ENCODE data around the gene SYT7. TPM values are rescaled to one million over a fixed set of nuclear protein-coding genes. Genes with fewer than 3 reads are reported as not detected.

The SYT7 gene
- total RNA-seq, 1 donor from 2014 or later = not detected

DNA sequence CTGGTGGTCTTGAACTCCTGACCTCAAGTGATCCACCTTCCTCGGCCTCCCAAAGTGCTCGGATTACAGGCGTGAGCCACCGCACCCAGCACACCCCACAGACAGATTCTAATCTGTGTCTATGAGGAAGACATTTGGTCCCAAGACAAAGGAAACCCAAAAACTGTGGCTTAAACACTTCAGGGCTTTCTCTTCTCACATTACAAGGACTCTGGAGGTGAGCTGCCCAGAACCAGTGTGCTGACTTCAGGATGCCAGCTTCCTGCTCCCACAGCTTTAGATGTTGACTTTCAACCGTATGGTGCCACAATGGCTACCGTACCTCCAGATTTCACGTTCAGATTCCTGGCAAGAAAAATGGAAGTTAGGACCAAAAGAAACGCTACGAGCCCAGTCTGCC is 32.2 kb upstream of the SYT7 start:
- Mint-ChIP-seq H3K4me1 (no peaks in the 10 kb centered on the region), H3K27me3 (peaks cover 25% of the 10 kb centered on the region), H3K36me3 (ENCODE audit: low read depth) (no peaks in the 10 kb centered on the region), H3K4me3 (no peak overlapping the region), H3K9me3 (no peaks in the 10 kb centered on the region), H3K27ac (no peak overlapping the region)
- TF ChIP-seq, protein P1, sequence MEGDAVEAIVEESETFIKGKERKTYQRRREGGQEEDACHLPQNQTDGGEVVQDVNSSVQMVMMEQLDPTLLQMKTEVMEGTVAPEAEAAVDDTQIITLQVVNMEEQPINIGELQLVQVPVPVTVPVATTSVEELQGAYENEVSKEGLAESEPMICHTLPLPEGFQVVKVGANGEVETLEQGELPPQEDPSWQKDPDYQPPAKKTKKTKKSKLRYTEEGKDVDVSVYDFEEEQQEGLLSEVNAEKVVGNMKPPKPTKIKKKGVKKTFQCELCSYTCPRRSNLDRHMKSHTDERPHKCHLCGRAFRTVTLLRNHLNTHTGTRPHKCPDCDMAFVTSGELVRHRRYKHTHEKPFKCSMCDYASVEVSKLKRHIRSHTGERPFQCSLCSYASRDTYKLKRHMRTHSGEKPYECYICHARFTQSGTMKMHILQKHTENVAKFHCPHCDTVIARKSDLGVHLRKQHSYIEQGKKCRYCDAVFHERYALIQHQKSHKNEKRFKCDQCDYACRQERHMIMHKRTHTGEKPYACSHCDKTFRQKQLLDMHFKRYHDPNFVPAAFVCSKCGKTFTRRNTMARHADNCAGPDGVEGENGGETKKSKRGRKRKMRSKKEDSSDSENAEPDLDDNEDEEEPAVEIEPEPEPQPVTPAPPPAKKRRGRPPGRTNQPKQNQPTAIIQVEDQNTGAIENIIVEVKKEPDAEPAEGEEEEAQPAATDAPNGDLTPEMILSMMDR (IDR thresholded peaks at IDR 0.05) = no peak
- ChIA-PET POLR2A (no interaction called here), CTCF (no interaction called here)
- ATAC-seq (ENCODE audit: low read depth) (no peak), DNase-seq (no peak)
- intact Hi-C loops (cut with micrococcal nuclease) = no loop called here

DNA sequence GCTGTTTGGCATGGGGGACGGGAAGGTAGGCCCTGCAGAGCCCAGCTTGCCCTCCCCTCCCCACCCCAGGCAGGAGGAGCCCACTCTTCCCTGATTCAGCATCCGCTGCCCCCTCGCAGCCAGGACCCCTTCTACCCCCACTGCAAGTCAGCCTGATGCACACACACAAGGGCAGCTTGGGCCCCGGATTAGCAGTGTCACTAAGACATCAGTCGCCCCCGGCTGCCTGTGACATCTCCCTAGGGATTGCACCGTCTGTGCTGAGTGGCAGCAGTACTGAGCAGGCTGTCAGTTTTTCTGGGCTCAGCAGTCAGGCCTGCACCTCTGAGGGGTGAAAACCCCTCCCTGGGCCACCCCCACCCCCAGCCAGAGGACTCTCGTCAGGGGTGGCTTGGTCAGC is 30.4 kb upstream of the SYT7 start:
- CTCF ChIA-PET = no interaction called here
- Mint-ChIP-seq H3K4me1 (no peaks in the 10 kb centered on the region), H3K27ac (no peak overlapping the region), H3K36me3 (ENCODE audit: low read depth) (no peaks in the 10 kb centered on the region), H3K27me3 (peaks cover 24% of the 10 kb centered on the region), H3K9me3 (no peaks in the 10 kb centered on the region), H3K4me3 (no peak overlapping the region)
- intact Hi-C loops (cut with micrococcal nuclease) = no loop called here
- POLR2A ChIA-PET = no interaction called here
- DNase-seq = no peak
- ATAC-seq (ENCODE audit: low read depth) = no peak
- TF ChIP-seq, protein P1 (IDR thresholded peaks at IDR 0.05) = no peak

DNA sequence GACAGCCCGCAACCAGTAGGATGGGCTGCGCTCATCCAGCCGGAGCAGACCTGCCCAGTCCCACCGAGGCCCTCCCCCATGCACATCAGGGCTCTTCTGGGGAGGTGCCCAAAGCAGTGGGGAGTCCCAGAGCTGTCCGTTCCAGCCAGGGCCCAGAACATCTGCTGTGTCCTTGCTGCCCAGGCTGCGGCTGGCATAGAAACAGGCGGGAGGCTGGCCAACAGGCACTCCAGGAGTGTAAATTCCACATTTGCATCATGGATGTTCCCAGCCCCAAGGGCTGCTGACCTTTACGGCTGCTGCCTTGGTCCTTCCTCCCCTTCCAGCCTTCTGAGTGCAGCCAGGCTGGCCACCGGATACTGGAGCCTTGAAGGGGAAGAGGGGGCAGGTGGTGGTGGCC is 30.0 kb upstream of the SYT7 start:
- Mint-ChIP-seq H3K27ac (no peak overlapping the region), H3K4me3 (no peak overlapping the region), H3K4me1 (no peaks in the 10 kb centered on the region), H3K9me3 (no peaks in the 10 kb centered on the region), H3K36me3 (ENCODE audit: low read depth) (no peaks in the 10 kb centered on the region), H3K27me3 (peaks cover 24% of the 10 kb centered on the region)
- DNase-seq = no peak
- POLR2A ChIA-PET = no interaction called here
- ATAC-seq (ENCODE audit: low read depth) = no peak
- CTCF ChIA-PET = no interaction called here
- TF ChIP-seq, protein P1 (IDR thresholded peaks at IDR 0.05) = no peak
- intact Hi-C loops (cut with micrococcal nuclease) = no loop called here

DNA sequence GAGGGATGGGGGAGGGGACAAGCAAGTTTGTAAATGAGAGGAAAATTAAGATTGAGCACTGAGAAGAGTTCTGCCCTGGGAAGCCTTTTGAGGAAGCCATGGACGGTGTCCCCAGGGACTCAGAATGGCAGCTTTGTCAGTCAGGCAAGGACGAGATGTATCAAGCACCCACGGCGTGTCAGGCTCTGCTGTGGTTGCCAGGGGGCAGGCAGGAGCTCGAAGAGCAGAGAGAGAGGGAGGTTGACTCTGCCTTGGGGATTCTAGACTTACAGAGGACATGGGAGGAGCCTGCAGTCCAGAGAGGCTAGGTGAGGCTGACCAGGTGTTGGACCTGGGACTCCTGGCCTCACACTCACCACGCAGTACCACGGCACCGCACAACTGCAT is 29.1 kb upstream of the SYT7 start:
- Mint-ChIP-seq H3K36me3 (ENCODE audit: low read depth) (no peaks in the 10 kb centered on the region), H3K4me3 (no peak overlapping the region), H3K4me1 (no peaks in the 10 kb centered on the region), H3K27me3 (peaks cover 24% of the 10 kb centered on the region), H3K27ac (no peak overlapping the region), H3K9me3 (no peaks in the 10 kb centered on the region)
- POLR2A ChIA-PET = no interaction called here
- intact Hi-C loops (cut with micrococcal nuclease) = no loop called here
- CTCF ChIA-PET = no interaction called here
- ATAC-seq (ENCODE audit: low read depth) = no peak
- TF ChIP-seq, protein P1 (IDR thresholded peaks at IDR 0.05) = no peak
- DNase-seq = no peak

DNA sequence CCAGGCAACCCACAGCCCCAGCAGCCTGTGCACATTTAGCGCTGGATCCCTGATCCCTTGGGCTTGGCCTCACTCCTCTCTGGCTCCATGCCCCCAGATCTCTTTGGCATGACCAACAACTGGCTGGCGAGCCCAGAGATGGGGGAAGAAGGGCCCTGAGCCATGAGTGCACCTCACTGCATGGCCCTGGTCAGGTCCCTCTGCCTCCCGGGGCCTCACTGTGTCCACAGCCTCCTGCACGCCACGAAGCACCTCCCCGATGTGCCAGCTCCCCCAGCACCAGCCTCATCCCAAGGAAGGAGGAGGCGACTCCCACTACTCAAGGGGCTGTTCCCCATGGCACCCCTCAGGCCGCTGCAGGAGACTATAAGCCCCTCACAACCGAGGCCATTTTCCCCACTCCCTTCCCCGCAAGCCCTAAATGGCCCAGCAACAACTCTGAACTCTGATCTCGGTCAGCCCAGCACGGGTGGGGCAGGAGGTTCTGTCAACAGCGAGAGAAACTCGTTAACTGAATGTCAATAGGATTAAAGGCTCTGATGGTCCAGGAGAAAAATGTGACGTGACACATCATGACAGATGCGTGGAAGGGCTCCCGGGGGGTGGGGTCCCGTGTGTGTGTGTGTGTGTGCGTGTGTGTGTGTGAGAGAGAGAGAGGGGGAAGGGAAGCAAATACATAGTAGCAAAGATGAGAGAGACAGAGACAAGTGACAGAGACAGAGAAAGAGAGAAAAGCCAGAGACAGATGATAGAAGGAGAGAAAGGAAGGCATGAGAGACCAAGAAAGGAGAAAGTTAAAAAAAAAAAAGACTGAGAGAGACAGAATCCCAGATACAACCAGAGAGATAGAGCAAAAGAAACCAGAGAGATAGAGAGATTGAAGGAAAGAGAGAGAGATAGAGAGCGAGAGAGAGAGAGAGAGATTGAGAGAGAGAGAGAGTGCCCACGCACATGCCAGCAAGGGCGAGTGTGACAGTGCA is 28.4 kb upstream of the SYT7 start:
- no peaks in the 10 kb centered on the region for H3K4me1 Mint-ChIP-seq
- no peak overlapping the region for H3K4me3 Mint-ChIP-seq
- ChIA-PET POLR2A (no interaction called here), CTCF (no interaction called here)
- TF ChIP-seq, protein P1 (IDR thresholded peaks at IDR 0.05) = no peak
- H3K27me3 Mint-ChIP-seq = peaks cover 23% of the 10 kb centered on the region
- no peak overlapping the region for H3K27ac Mint-ChIP-seq
- DNase-seq (no peak), ATAC-seq (ENCODE audit: low read depth) (no peak)
- intact Hi-C loops (cut with micrococcal nuclease) = no loop called here
- H3K9me3 Mint-ChIP-seq = no peaks in the 10 kb centered on the region
- H3K36me3 Mint-ChIP-seq (ENCODE audit: low read depth) = no peaks in the 10 kb centered on the region

Measured in activated B cell treated with CpG ODN at 0.5 μM for 24 hours (primary cell).